HG03066 (cell line): ENCODE data around the gene ATG16L1.
A peak's percentile ranks its signal among the peaks of the same experiment; 100 is the strongest.

Experiments
- ATAC-seq: cut with Tn5 transposase; IDR thresholded peaks from one replicate; pipeline ENCODE4 v1.9.1; 2021; ENCODE audit warnings: low read depth; ENCODE audit not compliant: unreplicated experiment

ATG16L1 gene

DNA sequence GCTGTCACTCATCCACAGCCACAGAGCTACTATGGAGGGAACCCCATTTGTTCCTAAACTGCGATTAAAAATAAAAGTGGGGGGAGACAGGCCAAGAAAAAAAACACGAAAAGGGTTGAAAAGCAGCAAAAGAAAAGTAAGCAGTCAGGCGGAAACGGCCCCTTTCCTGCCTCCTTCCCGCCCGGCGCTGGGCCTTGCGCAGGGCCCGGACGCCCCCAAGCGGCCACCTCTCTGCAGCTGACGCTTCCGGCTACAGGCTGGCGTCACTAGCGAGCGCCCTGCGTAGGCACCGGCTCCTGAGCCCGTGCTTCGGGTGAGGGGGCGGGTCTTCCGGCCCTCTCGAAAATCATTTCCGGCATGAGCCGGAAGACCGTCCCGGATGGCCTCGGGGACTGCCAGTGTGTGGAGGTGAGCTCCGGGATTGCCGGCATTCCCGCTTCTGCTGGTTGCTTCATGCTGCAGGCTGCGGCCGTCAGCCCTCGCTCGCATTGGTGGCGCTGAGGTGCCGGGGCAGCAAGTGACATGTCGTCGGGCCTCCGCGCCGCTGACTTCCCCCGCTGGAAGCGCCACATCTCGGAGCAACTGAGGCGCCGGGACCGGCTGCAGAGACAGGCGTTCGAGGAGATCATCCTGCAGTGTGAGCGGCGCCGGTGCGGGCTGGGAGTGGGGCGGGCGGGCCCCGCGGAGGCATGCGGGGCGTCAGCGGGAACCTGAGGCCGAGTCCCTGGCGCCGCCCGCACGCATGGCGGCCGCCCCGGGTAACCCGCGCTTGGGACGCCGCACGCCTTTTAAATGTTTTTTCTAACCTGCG, at the start of gene ATG16L1:
Gene ATG16L1 (plus strand): TSS at position 368 of the 811 bp plus-strand sequence. CDS start 155 bp downstream, at position 523.
- peak; percentile 95 for ATAC-seq

DNA sequence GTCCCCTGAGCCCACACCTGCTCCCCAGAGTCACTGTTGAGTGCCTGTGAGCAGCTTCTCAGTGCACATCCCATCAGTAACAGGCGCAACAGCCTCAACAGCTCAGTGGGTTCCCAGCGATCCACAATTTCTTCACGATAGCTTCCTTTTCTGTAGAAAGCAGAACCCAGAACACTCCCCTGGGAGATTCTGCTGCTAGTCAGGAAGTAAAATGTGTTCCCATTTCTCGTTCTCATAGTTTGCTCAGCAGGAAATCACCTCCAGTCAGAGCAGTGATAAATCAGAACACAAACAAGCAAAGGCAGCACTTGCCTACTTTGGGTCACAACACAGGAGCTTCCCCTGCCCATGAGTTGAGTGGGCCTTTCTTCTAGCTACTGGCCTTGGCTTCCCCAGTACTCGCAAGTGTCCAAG, 48.9 kb upstream of the ATG16L1 start:
- ATAC-seq: no peak

DNA sequence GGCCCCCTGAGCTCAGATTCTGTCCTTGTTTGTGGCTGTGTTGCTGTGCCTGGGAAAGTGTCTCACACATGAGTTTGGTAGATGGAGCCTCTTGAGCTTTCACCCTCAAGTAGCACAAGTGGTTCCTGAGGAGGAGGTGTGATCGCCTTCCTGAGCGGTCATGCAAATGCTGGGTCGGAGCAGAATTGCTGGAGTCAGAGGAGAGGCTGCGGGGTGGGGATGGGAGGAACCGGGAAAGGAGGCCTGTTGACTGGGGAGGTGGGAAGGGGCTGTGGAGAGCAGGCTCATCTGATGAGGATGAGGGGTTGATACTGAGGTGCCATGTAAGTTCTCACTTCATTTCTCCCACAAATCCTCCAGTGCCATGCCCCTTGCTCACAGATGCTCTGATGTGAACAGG, 48.4 kb upstream of the ATG16L1 start:
- no peak for ATAC-seq

DNA sequence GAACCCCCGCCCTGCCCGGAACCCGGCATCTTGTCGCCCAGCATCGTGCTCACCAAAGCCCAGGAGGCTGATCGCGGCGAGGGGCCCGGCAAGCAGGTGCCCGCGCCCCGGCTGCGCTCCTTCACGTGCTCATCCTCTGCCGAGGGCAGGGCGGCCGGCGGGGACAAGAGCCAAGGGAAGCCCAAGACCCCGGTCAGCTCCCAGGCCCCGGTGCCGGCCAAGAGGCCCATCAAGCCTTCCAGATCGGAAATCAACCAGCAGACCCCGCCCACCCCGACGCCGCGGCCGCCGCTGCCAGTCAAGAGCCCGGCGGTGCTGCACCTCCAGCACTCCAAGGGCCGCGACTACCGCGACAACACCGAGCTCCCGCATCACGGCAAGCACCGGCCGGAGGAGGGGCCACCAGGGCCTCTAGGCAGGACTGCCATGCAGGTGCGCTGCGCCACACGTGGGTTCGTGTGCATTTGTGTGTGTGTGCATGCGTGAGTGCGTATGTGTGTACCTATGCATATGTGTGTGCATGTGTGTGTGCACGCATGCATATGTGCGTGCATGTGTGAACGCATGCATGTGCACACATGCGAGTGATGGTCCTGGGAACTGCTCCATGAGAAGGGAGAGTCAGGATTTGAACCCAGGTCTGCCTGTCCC, 47.1 kb upstream of the ATG16L1 start:
- ATAC-seq: no peak

DNA sequence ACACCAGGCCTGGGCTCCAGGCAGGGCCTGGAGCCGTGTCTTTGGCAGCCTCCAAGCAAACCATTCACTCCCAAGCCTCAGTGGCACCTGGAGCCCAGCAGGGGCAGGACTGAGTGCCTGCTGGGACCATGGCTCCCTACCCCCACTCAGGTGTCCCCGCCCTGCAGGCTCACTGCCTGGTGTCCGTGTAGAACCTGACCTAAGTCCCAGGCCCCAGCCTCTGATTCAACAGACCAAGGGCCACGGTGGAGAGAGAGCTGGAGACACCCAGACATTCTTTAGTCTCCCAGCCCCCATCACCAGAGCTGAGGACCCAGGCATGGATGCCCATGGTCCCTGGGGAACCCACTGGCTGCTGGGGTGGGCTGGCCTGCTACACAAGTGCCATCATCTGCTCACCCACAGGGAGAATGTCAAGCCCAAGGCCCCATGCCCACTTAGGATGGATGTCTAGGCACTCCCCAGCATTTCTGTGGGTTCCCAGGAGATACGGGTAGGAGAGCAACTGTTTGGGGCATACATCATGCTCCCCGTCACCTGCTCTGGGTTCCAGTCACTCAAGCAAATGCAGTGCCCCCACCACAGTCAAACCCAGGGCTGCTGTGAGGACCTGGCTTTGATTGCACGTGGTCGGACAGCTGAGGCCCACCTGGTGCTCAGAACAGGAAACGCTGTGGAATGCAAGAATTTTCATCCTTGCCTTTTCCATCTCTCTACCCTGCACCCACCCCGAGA, 42.9 kb upstream of the ATG16L1 start:
- ATAC-seq: no peak

DNA sequence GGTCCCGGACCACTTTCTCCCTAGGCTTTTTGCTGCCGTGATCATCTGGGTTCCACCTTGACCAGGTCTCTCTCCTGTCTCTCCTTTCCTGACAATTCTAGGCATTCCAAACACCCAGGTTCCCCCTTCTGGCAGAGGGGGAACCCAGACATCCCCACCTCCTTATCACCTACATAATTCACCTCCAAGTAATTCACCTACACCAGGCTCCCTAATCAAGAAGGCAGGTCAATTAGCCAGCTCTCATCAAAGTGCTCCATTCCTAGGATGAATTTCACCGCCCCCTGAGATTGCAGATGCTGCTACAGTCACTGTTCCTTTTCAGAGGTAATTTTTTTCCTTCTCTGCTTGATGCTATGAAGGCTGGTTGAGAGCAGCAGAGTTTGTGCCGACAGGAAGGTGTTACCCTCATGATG, 42.3 kb upstream of the ATG16L1 start:
- no peak for ATAC-seq

DNA sequence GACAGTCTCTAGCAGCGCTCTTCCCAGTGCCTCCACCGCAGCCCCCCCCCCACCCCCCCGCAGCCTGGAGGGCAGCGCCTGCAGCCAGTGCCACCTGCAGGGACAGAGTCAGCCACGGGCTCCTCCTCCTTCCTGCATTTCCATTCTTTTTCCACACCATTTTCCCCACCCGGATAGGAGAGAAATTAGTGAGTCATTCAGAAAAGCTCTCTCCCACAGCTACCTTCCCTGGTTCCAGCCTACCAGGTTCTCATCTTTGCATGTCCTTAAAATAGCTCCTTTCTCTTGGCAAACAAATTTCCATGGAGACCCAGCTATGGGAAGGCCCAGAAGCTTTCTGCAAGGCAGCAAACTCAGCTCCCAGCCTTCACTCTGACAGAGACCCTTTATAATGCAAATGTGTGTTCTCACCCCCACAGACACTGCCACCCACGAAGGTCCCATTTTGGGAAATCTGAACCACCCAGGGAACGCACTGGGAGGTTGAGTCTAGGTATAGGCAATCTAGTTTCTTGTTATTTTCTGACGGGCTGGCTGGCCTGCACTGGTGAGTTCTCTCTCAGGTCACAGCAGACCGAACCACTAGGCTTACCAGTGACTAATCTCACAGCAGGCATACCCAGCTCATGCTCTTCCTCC, 41.8 kb upstream of the ATG16L1 start:
- no peak for ATAC-seq

DNA sequence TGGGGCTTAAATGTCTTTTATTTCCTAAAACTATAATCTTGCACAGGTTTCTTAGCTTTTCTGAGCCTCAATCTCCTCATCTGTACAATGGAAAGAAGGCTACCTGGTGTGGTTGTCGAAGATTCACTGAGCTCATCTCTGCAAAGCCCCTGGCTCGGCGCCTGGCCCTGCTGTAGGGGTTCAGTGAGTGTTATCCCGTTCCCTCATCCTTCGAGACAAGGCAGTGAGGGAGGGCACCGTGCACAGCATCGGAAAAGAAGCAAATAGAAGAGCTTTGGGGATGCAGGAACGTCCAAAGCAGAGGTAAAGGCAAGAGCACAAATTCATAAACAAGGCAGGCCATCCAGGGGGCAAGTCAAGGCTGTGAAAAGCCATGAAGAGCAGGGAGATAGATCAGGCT, 41.2 kb upstream of the ATG16L1 start:
- ATAC-seq: no peak

DNA sequence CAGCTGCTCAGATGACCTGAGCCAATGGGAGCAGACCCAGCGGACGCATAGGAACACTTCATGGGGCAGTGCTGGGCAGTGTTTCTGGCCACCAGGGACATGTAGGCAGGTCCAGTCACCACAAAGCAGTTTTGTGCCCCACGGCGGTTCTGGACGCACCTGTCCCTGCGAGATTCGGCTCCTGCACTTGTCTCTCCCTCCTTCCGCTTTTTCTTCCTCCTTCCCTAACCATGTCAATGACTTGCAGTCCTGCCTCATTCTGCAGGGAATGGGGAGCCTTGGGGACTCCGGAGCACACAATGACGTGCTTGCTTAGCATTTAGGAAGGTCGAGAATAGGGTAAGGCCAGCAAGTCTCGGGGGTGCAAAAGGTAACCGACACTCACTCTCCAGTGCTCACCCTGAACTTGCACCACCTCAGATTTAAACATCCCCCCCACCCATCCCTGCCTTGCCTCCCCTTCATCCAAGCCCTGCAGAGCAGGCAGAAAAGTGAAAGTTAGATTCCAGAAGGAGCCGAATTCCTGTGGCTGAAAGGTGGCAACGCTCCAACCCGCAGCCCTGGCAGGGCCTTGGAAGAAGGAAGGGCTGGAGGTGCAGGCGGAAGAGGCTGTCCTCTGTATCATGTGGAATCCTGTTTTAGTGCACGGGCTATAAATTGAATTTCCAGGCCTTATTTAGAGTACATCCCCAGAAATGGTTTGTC, 40.5 kb upstream of the ATG16L1 start:
- ATAC-seq: no peak

DNA sequence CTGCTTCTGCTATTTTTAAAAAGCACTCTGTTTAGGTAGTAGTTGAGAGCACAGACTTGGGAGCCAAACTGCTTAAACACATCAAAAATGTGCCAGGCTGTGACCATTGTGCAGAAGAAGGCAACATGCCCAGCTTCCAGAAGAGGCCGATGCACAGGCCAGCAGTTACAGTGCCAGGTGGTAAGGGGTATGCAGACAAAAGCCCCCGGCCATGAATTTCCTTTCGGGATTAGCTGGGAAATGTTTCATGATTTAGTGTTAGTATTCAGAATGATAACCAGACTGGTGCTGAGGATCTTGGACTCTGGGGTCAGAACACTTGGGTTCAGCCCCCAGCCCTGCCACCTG, 40.0 kb upstream of the ATG16L1 start:
- ATAC-seq: no peak

DNA sequence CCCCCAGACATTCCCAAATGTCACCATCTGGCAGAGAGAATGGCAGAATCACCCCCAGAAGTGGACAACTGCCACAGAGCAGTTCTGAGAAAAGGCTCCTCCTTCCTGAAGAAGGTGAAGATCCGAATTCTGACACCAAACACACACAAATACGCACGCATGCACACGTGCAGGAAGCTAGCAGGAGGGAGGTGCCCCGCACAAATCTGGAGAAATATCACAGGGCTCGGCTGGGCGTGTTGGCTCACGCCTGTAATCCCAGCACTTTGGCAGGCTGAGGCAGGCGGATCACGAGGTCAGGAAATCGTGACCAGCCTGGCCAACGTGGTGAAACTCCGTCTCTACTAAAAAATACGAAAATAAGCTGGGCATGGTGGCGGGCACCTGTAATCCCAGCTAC, 38.5 kb upstream of the ATG16L1 start:
- no peak for ATAC-seq

DNA sequence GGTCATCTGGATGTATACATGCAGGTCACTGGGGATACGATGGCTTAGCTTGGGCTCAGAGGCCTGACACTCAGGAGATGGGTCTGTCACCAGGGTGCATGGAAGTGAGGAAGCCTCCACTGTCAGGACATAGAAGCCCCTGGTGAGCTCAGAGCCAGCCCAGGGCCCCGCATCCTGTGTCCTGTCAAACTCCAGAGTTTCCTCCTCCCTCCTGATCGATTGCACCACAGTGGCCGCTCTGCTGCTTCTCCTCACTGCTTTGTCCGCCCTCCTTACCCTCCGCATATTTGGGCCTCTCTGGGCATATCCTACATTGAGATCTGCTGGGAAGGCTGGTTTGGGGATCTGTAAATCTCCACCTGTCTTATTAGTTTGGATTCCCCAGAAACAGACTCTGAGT, 37.5 kb upstream of the ATG16L1 start:
- ATAC-seq: no peak

DNA sequence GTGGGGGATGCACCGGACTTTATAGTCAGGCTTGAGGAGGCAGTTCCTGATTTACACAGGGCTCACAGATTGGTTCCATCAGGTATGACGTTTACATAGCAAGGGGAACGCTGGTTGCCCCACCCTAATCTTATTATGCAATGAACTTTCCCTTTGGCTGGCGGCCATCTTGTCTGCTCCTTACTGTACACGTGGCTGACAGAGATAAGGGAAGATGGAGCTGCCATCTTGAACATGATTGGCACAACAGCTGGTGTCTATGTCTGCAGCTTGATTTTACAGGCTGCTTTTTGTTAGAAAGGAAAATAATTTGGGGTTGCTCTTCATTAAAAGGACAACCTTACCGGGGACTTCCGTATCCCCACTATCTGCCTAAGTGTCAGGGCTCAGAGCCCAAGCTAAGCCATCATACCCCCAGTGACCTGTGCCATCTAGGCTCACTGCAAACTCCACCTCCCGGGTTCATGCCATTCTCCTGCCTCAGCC, 33.5 kb upstream of the ATG16L1 start:
- ATAC-seq: no peak

DNA sequence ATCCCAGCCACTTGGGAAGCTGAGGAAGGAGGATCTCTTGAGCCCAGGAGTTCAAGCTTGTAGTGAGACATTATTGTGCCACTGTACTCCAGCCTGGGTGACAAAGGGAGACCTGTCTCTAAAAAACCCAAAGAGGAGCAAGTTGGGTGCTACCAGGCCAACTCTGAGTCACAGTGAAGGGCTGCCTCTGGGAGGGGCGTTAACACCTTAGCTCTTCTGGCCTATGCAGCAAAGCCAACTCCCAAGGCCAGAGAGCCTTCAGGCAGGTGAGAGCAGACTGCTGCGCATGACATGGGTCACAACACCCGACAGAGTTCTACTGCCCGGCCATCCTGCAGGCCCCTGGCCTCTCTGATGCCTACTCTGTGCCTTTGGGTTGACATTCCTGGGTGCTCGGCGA, 32.6 kb upstream of the ATG16L1 start:
- ATAC-seq: no peak

DNA sequence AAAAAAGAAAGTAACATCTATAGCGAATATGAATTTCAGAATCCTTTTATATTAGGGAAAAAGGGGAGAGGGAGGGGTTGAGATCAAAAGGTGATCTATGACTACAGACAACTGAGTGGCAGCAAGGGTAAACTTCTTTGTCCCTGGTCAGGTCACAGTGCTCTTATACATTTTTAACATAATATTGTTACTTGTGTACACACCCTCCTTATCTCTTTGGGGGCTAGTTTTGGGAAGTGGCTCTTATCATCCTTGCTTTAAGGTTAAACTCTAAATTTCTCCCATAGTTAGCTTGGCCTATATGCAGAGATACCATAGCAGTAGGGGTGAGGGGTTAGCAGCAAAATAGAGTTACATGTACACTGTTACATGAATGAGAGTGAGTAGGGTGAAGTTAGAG, 31.6 kb upstream of the ATG16L1 start:
- no peak for ATAC-seq

DNA sequence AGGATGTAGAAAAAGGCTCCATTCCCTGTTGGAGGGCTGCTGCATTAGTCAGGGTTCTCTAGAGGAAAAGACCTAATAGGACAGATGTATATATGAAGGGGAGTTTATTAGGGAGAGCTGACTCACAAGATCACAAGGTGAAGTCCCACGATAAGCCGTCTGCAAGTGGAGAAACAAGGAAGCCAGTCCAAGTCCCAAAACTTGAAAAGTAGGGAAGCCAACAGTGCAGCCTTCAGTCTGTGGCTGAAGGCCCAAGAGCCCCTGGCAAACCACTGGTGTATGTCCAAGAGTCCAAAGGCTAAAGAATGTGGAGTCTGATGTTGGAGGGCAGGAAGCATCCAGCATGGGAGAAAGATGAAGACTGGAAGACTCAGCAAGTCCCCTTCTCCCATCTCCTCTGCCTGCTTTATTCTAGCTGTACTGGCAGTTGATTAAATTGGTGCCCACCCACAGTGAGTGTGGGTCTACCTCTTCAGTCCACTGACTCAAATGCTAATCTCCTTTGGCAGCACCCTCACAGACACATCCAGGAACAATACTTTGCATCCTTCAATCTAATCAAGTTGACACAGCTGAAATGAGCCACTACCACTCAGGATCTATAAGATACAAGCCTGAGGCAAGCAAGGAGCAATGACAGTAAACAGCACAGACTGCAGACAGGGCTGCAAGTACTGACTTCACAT, 30.0 kb upstream of the ATG16L1 start:
- no peak for ATAC-seq

DNA sequence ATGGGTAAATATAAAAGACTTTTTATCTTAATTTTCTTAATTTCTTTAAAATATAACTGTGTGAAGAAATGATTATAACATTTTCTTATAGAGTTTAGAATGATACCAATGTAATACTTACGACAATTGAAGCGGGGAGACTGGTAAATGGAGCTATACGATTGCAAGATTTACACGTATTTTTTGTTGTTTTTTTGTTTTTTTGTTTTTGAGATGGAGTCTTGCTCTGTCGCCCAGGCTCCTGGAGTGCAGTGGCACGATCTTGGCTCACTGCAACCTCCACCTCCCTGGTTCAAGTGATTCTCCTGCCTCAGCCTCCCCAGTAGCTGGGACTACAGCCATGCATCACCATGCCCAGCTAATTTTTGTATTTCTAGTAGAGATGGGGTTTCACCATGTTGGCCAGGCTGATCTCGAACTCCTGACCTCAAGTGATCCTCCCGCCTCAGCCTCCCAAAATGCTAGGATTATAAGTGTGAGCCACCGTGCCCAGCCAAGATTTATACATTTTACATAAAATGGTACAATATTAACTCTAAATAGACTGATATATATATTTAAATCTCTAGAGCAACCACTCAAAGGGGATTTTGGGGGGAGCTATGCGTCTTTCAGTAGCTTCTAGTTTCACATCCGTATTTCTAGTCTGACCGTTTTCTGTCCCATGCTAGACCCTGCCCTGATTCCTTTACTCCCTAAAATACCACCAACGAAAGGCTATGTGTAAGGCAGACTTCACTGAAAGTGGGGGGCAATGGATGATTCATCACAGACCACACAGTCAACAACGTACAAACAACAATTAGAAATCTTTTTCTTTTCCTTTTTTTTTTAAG, 28.2 kb upstream of the ATG16L1 start:
- ATAC-seq: peak; percentile 81

DNA sequence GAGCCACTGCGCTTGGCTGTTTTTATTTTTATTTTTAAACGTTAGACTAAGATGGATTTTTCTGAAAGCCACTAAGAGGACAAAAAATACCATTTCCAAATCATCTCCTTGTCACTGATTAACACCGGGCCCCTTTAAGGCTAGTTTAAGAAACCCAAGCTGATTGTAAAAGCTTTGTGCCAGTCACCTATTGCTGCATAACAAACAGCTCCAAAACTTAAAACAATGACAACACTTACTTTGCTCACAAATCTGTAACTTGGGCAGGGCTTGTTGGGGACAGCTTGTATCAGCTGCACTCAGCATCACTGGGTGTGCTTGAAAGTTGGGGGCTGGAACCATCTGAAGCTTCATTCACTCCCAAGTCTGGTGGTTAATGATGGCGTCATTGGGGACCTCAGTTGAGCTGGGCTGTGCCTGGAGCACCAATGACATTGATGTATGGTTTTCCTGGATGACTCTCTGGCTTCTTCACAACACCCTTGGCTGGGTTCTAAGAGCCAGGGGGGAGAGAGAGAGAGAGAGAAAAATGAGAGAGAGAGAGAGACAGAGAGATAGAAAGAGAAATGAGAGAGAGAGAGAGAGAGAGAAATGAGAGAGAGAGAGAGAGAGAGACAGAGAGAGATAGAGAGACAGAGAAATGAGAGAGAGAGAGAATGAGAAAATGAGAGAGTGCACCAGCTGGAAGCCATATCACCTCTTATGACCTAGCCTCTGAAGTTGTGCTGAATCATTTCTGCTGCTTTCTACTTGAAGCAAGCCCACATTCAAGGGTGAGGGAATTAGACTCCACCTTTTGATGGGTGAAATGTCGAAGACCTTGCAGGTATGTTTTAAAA, 26.0 kb upstream of the ATG16L1 start:
- ATAC-seq: no peak
